Sigmoid colon (tissue), 7 donors: ENCODE measurements around the gene TNIK. TPM values are rescaled to one million over a fixed set of nuclear protein-coding genes. Genes with fewer than 3 reads are reported as not detected.

Source experiments
- DNase-seq: peaks from one replicate; pipeline ENCODE4 v3.0.0-alpha.2; 2019
- H3K27ac ChIP-seq, 4 donors: fragments of 200-600 bp; sonication (generic); one replicate each; pipeline ENCODE4 v1.5.1; 2016 to 2019; ENCODE audit warnings: mild to moderate bottlenecking in 1 of 4
- H3K27me3 ChIP-seq, 3 donors: fragments of 200-600 bp; sonication (generic); one replicate each; pipeline ENCODE4 v1.5.1; 2019; ENCODE audit warnings: mild to moderate bottlenecking in 1 of 3
- H3K36me3 ChIP-seq, 4 donors: fragments of 200-600 bp; sonication (generic); one replicate each; pipeline ENCODE4 v1.5.1; 2016 to 2019
- H3K4me1 ChIP-seq, 4 donors: fragments of 200-600 bp; sonication (generic); one replicate each; pipeline ENCODE4 v1.5.1; 2017 to 2019
- H3K4me3 ChIP-seq, 4 donors: fragments of 200-600 bp; sonication (generic); one replicate each; pipeline ENCODE4 v1.5.1; 2017 to 2019; ENCODE audit warnings: mild to moderate bottlenecking in 2 of 4, moderate library complexity in 1 of 4
- H3K9me3 ChIP-seq, 4 donors: fragments of 200-600 bp in 3 of 4; sonication (generic) in 3 of 4; one replicate each; pipeline versions ENCODE4 v1.5.1 to v1.6.1; 2013 to 2019
- CTCF ChIP-seq, 4 experiments: fragments of 450-650 bp in 3 of 4; fragments of 200-600 bp in 1 of 4; IDR thresholded peaks; one replicate each; pipeline ENCODE4 v1.5.1; 2016 to 2019; ENCODE audit warnings: antibody characterized with exemption in 4 of 4, mild to moderate bottlenecking in 3 of 4, moderate library complexity in 2 of 4
- EP300 ChIP-seq, 4 donors: sonication (generic); formaldehyde crosslinking; IDR thresholded peaks; one replicate each; pipeline ENCODE4 v1.6.1; 2017; ENCODE audit warnings: antibody characterized with exemption in 4 of 4
- POLR2A ChIP-seq, 2 donors: fragments of 450-650 bp; IDR thresholded peaks; one replicate each; pipeline ENCODE4 v1.6.1; 2016; ENCODE audit warnings: antibody characterized with exemption in 2 of 2, mild to moderate bottlenecking in 2 of 2, moderate library complexity in 2 of 2
- POLR2AphosphoS5 ChIP-seq, 4 donors: sonication (generic); formaldehyde crosslinking; IDR thresholded peaks; one replicate each; pipeline ENCODE4 v1.6.1; 2017; ENCODE audit warnings: antibody characterized with exemption in 4 of 4
- WGBS, 2 donors: extraction: QIAGEN DNeasy Blood & Tissue Kit; methylation state at CpG; one replicate each; pipeline ENCODE4 v1.1.7; 2013; 5-methylcytosine and 5-hydroxymethylcytosine counted together
- intact Hi-C: fragments of 100-400 bp; cut with DNase I; formaldehyde crosslinking; loops from one replicate; pipeline ENCODE4 v1.15.1; 2023
- polyA plus RNA-seq, 3 donors: library from polyadenylated mRNA; stranded (reverse); fragments of 200-250 nt; gene quantifications; one replicate each; pipeline ENCODE4 v1.2.3, GENCODE V29; 2013
- total RNA-seq, 4 donors: library from RNA; depleted of rRNA; stranded (reverse); fragments of >200 nt; gene quantifications; one replicate each; pipeline ENCODE4 v1.1.0, GENCODE V29; 2016
- donor health status: healthy with polysubstance abuse.
- donor health status: Bipolar disorder and iron deficiency.
- donor health status: healthy.

TNIK gene
- total and polyA plus RNA-seq, 7 donors, result 5.4 to 21.3 (median 9.2) TPM

GRCh38 chr3:171379961-171380483, 80.2 kb downstream of the TNIK start:
- no peaks in the 10 kb centered on the region for H3K27me3 ChIP-seq
- H3K4me1 ChIP-seq, result peaks cover 0 to 70% (median 50%) of the 10 kb centered on the region in 4 donors
- H3K27ac ChIP-seq, result no peak overlapping the region
- TF ChIP-seq POLR2AphosphoS5 (IDR thresholded peaks at IDR 0.05) (peak in 1 of 4 donors; percentile 7), POLR2A (IDR thresholded peaks at IDR 0.05) (no peak)
- no peaks in the 10 kb centered on the region for H3K36me3 ChIP-seq
- no peaks in the 10 kb centered on the region for H3K9me3 ChIP-seq
- H3K4me3 ChIP-seq, result no peak overlapping the region
- 72 to 75% methylated on average over 8 of the region's 8 CpGs for WGBS, 2 donors
- intact Hi-C loops, result no loop called here
- no peak for DNase-seq

GRCh38 chr3:171379281-171379680, 80.9 kb downstream of the TNIK start:
- WGBS, 2 donors, result 76 to 81% methylated on average over 1 of the region's 1 CpG
- Histone ChIP-seq H3K9me3 (no peaks in the 10 kb centered on the region), H3K27ac (peak overlapping the region in 1 of 4 donors; percentile 8), H3K27me3 (no peaks in the 10 kb centered on the region), H3K4me1 (peaks cover 0 to 70% (median 50%) of the 10 kb centered on the region in 4 donors), H3K4me3 (no peak overlapping the region), H3K36me3 (no peaks in the 10 kb centered on the region)
- TF ChIP-seq CTCF (IDR thresholded peaks at IDR 0.05) (no peak), POLR2AphosphoS5 (IDR thresholded peaks at IDR 0.05) (no peak), POLR2A (IDR thresholded peaks at IDR 0.05) (no peak), EP300 (IDR thresholded peaks at IDR 0.05) (no peak)
- intact Hi-C loops, result no loop called here
- DNase-seq, result no peak

- WGBS, 2 donors, result 97 to 98% methylated on average over 5 of the region's 5 CpGs
- no peak for DNase-seq
- TF ChIP-seq EP300 (IDR thresholded peaks at IDR 0.05) (no peak), POLR2A (IDR thresholded peaks at IDR 0.05) (no peak), POLR2AphosphoS5 (IDR thresholded peaks at IDR 0.05) (no peak), CTCF (IDR thresholded peaks at IDR 0.05) (no peak)
- Histone ChIP-seq H3K4me3 (no peak overlapping the region), H3K9me3 (no peaks in the 10 kb centered on the region), H3K27me3 (no peaks in the 10 kb centered on the region), H3K36me3 (no peaks in the 10 kb centered on the region), H3K27ac (no peak overlapping the region), H3K4me1 (peaks cover 0 to 69% (median 46%) of the 10 kb centered on the region in 4 donors)
- intact Hi-C loops, result no loop called here
Observed at GRCh38 chr3:171378586-171378985, 81.6 kb downstream of the TNIK start.

GRCh38 chr3:171377859-171378258, 82.3 kb downstream of the TNIK start:
- Histone ChIP-seq H3K27me3 (no peaks in the 10 kb centered on the region), H3K27ac (no peak overlapping the region), H3K9me3 (no peaks in the 10 kb centered on the region), H3K36me3 (no peaks in the 10 kb centered on the region), H3K4me1 (peaks cover 0 to 62% (median 39%) of the 10 kb centered on the region in 4 donors), H3K4me3 (no peak overlapping the region)
- intact Hi-C loops, result no loop called here
- no peak for TF ChIP-seq POLR2A (IDR thresholded peaks at IDR 0.05)
- no peak for TF ChIP-seq EP300 (IDR thresholded peaks at IDR 0.05)
- TF ChIP-seq POLR2AphosphoS5 (IDR thresholded peaks at IDR 0.05), result no peak
- TF ChIP-seq CTCF (IDR thresholded peaks at IDR 0.05), result no peak
- no peak for DNase-seq
- WGBS, 2 donors, result 94 to 95% methylated on average over 1 of the region's 1 CpG

- Histone ChIP-seq H3K9me3 (no peaks in the 10 kb centered on the region), H3K27me3 (no peaks in the 10 kb centered on the region), H3K27ac (no peak overlapping the region), H3K36me3 (no peaks in the 10 kb centered on the region), H3K4me1 (peaks cover 0 to 60% (median 35%) of the 10 kb centered on the region in 4 donors), H3K4me3 (no peak overlapping the region)
- no peak for DNase-seq
- no peak for TF ChIP-seq CTCF (IDR thresholded peaks at IDR 0.05)
- no peak for TF ChIP-seq EP300 (IDR thresholded peaks at IDR 0.05)
- no peak for TF ChIP-seq POLR2A (IDR thresholded peaks at IDR 0.05)
- no peak for TF ChIP-seq POLR2AphosphoS5 (IDR thresholded peaks at IDR 0.05)
- intact Hi-C loops, result no loop called here
Observed at GRCh38 chr3:171376596-171376947, 83.6 kb downstream of the TNIK start.
